ENCODE measurements around the gene SCRN2.

Gene SCRN2

DNA sequence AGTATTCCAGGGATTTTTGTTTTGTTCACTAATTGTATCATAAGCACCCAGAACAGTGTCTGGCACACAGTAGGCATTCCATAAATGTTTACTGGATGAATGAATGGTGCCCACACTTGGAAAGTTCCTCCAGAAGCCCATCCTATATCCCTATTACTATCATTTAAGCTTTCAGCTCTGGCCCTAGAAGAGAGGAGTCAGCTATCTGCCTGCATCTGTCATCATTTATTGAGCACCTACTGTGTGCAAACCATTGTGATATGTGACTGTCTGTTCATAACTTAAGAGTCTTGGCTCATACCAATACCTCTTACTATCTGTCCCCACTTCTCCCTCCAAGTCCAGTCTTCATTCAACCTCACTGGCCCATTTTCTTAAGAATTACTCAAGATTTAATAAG, 30.0 kb upstream of the SCRN2 start:
- no peak for DNase-seq

DNA sequence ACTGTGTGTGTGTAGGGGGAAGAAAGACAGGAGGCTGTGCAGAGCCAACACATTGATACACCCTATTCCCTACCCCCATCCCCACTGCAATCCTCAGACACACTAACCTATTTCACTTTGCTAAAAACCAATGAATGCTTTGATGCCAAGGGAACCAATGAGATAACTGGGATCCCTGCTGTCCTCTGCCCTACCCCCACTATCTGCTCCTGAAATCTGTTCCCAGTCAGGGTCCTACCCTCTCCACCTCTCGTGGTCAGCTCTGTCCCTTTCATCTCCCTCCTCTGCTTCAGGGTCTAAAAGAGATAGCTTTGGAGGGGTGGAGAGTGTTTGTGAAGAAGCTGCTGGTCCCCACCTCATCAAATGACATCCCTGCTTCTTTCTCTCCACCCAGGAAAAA, 29.0 kb upstream of the SCRN2 start:
- no peak for DNase-seq

DNA sequence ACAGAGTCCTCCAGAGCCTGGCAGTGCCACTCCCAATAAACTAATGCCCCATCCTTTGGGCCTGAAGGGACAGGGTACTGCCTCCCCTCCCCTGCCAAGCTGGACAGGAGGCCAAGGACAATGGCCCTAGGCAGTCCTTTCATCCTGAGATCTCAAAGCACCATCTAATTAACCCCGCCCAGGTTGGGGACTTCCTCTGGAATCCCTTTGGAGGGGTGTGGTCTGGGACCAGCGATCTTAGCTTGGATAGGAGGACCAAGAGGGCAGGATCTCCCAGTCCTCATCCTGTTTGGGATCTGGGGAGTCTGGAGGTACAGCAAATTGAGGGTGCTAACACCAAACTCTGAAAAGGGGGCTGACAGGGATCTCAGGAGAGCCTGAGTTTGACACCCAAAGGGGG, 28.0 kb upstream of the SCRN2 start:
- no peak for DNase-seq

DNA sequence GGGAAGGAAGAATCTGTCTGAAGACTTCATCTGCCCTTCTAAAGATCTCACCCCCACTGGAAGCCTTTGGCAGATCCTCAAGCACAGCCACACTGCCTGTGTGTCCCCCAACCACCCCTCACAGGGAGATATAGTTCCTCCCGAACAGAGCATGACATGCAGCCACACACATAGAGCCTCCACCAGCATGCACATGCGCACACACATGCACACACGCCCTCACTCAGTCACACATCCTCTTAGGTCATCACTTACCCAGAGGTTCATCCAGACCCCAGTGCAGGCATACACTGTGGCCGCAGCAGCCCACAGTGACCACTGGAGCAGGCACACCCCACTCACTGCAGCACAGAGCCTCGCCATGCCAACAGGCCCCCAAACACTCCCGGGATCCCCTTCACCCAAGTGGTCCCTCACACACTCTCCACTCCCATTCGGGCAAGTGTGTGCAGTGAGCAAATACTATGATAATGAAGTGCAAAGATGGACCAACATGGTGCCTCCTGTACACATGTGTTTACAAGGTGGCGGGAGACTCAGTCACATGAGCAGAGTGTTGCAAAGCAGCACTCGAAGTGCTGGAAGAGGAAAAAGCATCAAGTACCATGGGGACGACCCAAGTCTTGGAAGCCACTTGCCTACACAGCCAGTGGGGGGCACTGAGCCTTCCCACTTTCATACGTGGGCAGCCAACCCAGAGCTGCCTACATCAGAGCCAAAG, 26.9 kb upstream of the SCRN2 start:
- no peak for DNase-seq

DNA sequence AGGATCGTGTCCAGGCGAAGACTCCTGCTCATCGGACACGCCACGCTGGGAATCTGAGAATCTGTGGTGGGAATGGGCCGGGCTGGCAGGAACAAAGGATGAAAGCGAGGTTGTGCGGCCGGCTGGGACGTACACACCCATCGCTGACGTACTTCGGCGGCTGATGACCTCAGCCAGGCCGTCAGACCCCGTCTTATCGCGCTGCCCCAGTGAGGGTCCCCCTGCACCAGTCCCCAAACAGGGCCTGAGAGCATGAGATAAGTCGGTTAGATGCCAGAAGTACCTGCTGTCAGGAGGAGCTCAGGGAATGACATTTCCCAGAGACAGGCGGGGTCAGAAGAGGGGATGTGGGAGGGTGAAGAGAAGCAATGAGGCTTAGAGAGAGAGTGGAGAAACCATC, 25.9 kb upstream of the SCRN2 start:
- no peak for DNase-seq

DNA sequence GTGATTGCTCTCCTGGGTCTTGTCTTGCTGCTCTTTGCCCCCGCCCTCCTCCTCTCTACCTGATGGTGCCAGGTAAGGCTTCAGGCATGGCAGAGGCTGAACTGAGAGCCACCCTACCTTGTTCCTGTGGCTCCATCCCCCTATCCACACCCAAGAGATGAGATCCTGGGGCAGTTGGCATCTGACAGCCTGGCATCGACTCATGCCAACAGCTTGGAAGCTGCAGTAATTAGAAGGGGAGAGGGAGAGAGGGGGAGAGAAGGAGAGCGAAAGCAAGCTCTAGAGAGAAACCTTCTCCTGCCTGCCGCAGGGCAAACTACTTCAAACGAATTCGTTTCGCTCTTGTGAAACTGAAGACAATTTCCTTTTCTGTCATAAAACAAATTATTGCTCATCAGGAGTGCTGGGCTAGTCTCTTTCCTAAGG, 23.7 kb upstream of the SCRN2 start:
- DNase-seq, result no peak

DNA sequence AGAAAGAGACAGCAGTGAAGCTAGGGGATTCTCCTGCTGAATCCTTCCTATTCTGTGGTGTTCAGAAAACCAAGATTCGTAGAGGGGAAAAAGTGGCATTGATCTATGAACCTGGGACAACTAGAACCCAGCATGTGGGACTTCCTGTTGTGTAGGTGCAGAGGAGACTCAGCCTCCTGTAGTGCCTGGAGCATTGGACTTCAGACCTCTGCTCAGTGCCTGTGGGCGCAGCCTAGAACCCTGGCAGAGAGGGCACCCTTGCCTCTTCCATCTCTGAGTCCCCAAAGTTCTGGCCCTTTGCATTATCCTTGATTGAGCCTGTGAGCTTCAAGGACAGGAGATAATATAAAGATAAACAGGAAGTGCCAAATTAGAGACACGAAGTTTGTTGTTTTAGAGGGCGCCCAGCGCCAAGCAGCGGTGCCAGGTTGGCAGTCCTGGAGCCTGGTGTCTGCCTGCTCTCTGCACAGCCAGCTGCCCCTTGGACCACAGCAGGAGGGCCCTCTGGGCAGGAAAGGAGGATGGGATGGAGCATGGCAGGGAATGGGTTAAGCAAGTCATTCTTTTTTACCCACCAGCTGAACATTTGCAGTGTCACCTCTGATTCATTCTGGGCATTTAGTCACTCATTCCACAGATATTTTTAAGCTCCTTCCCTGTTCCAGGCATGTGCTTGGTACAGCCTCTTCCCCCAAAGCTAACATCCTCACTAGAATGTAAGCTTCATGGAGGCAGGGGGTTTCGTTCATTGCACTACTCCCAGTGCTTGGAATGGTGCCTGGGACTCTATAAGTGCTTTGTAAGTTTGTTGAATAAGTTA, 21.8 kb upstream of the SCRN2 start:
- no peak for DNase-seq

DNA sequence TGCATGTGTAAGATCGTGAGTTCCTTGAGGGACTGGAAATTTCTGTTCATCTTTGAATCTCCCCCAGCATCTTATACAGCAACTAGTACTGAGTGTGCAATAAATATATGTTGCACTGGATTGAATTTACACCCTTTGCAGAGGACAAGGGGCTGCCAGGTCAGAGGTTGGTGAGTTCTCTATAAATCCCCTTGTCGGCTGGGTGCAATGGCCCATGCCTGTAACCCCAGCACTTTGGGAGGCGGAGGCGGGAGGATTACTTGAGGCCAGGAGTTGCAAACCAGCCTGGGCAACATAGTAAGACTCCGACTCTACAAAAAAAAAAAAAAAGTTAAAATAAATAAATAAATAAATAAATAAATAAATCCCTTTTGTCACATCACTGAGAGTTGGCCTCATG, 19.3 kb upstream of the SCRN2 start:
- no peak for DNase-seq

DNA sequence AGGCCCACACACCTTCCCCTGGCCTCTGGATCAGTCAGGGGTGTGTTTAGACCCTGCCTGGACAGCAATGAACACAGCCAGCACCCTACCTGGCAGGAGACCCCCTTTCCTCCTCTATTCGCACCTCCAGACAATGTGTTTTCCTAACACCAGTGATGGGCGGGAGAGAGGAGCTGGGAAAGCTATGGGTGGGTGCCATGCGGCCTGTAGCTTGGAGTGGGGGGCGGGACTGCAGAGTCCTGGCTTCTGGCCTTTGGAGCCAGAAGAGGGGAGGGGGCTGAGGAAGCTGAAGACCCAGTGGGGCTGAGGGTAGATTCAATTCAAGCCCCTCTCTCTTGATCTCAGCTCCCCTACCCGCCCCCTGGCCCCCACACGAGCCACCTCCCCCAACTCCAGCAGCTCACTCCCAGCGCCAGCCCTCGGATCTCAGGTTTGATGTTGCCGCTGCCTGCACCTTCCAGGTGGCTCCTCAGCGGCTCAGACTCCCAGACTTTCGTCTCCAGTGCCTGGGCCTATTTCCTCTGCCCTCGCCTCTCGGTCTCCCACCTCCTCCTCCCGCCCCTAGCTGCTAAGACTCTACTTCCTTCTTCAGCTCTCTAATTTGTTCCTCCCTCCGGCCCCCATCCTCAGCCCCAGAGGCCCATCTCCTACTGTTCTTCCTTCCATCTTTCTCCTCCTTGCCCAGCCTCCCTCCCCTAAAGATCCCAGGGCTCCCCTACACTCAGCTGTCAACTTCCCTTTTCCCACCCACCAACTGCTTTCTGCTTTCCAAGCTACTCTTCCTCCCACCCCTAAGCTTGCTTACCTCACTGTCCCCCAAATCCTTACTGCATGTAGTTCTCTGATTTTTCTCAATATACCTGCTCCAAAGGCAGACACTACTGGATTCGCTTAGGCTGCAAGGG, 16.7 kb upstream of the SCRN2 start:
- no peak for DNase-seq

DNA sequence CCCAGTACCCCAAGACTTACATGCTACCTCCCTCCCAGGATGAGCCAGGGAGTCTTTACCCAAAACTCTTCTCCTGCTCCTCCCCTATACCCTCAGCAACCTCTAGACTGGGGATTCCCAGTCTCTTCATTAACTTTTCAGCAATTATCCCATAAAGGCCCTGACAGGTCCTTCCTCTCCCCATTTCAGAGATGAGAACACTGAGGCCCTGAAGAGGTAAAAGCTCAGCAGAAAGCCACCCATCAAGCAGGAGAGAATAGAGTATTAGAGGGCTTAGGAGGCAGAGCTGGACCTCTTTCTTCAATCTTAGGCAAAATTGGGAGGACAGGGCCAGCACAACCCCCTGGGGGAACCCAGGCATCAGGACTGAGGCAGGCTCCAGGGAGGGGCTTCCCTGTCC, 15.8 kb upstream of the SCRN2 start:
- no peak for DNase-seq

DNA sequence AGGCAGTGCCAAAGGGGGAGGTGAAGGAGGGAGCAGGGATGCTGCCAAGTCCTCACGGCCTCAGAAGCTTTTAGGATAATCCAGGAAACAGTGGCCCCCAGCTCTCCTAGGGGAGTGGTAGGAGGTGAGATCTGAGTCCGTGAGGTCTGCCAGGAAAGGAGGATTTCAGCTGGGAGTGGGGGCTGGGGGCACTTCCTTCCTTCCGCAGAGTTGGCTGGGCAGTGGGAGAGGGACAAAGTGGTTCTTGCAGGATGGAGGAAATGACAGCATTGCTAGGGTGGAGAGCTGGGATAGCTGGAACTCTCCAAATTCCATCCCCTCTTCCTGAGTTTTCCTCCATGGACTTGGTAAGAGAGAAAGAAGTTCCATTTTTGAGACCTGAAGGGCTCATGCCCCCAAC, 14.7 kb upstream of the SCRN2 start:
- no peak for DNase-seq

DNA sequence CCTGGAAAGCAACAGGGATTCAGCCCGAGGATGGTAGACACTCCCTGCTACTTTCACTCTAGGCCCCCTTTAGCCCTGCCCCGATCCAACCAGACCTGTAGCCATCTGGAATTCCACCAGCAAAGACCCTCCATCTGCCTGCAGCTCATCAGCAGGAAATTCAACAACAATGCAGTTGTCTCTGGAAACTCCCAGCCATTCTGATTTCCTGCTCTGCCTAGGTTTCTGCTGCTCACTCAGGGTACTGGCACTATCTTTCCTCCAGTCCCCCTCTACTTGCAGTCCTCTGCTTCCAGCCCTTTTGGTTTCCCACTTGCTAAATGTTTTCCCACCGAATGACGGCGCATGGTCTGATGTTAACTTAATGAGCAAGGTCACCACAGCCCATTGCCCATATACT, 12.5 kb upstream of the SCRN2 start:
- no peak for DNase-seq

DNA sequence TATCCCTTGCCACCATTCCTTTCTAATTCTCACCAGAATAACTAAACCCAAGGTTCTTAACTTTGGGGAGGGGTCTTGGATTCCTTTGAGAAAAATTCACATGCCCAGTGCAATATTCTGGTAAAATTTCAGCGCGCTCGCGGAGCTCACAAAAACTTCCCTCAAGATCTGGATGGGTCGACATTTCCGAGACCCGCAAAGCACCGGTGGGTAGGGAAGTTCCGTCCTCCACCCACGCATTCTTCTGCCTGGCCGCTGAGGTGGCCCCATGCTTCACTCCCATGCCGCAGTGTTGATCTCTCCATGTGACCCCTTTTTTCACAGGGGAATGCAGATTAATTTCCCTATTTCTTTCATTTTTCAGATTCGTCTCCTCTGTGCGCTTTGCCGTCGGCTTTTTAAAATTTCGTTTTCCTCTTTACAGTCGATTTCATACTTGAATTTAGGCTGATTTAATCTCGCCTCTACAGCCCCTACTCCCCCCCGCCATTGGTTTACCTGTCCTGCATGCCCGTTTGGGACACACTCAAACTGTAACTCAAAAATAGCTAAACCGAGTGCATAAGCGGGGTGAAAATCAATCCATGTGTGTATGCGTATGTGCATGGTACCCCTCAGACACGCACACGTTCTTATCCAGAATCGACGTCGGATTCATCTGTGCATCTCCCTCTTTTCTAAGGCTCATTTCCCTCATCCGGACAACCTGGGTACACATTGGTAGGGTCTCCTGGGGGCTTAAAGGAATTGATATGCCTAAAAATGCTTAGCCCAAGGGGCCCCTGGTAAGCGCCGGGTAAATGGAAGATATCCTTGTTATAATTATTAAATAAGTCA, 11.3 kb upstream of the SCRN2 start:
- no peak for DNase-seq

DNA sequence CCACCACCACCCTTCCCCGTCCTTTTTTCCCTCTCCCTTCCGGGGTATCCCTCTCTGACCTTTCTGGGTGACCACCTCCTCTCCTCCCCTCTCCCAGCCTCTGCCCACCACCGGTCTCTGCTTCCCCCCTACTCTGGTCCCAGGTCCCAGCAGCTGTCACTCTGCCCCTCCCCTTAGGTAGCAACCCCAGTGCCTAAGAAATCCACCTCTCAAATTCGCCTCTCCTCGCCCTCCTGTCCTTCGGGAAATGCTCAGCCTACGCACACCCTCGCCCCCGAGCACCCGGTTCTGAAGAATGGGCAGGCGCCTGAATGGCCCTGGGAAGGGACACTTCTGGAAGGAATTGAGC, 10.7 kb upstream of the SCRN2 start:
- DNase-seq, result no peak

DNA sequence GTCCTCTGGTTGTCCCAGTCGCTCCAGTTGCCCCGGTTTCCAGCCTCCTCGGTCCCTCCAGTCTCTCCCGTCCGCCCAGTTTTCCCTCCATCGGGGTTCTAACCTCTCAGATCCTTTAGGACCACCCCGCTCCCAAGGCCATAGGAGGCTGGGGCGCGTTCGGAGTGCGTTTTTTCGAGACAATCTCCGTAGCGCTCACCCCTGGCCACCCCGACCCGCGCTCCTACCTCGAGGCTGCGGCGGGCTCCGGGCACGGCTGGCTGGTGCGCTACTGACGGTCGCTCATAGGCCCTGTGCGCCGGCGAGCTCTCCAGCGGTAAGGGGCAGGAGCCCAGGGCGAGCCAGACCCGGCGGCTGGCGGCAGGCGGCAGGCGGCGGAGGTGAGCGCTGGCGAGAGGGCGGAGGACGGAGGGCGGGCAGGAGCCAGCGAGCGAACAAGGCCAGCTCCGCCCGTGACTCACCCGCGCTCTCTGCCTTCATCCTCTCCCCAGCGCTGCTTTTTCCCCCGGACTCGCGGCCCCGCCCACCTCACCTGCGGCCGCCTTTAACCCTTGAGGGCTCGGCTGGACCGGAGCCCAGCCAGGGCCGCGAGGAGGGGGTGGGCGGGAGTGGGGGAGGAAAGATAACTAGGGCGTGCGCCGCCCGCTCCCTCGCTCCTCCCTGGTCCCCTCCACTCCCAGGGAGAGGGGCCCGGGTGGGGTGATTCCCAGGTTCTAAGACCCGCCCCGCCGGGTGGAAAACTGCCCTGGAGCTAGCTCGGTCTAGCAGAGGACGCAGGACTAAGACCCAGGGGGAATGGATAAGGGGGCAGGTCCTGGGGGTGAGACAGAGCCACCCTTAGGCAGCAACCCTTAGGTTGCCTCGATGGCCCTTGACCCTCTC, 9.9 kb upstream of the SCRN2 start, which contains the start of gene SP6:
Gene SP6, minus strand, starts transcription at position 472 of the 882 bp plus-strand sequence. CDS start 2,734 bp downstream, outside the sequence.
- peak in 1 of 14 donors; percentile 11 for DNase-seq

DNA sequence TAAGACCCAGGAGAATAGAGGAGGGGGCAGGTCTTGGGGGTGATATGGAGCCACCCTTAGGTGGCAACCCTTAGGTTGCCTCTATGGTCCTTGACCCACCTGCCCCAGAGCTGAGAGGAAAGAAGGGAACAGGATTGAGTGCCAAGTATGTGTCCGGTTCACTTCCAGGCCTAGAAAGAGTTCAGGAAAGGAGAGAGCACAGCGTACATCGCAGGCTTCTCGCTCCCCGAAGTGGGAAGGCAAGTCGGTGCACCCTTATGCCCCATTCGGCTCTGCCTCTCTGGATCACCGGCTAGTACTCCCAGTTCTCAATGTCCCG, 9.3 kb upstream of the SCRN2 start:
- DNase-seq, result no peak

DNA sequence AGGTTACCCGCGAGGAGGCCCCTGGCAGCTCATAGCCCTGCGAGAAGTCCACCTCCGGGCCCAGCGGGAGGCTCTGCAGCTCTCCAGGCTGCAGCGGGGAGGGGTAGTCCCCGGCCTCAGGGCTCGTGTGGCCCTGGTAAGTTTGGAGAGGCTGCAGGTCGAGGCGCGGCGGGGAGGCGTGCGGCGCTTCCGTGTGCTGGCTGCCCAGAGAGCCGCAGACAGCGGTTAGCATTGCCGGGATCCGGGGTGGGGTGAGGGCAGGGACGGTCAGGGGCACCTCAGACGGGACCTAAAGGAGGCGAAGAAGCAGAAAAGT, 7.1 kb upstream of the SCRN2 start:
- DNase-seq, result no peak

DNA sequence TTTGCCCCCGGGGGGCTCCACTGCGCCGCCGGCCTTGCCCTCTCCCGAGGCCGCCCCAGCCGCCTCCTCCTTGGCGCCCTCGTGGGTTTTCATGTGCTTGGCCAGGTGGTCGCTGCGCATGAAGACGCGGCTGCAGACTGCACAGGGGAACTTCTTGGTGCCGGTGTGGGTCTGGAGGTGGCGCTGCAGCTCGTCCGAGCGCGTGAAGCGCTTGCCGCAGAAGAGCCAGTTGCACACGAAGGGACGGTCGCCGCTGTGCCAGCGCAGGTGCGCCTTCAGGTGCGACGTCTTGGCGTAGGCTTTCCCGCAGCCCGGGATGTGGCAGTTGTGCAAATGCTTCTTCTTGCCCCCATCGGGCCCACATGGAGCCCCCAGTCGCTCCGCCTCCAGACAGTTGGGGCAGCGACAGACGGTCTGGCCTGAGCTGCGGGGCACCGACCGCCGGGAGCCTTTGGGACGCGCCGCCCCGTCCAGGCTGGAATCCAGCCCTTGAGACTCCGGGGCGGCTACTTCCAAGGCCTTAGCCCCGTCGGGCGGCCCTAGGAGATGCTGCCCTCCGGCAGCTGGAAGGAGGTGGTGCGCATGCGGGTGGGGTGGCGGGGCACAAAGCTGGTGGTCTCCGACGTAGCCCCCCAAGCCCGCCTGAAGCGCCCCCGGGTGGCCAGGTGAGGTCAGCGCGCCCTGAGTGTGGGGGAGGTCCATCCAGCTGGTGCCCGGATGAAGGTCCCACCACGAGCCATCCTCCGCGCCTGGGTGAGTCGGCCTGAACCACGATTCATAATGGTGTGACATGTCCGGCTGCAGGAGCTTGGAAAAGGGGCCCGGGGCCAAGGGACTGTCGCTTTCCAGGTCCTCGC, 6.5 kb upstream of the SCRN2 start:
- no peak for DNase-seq

DNA sequence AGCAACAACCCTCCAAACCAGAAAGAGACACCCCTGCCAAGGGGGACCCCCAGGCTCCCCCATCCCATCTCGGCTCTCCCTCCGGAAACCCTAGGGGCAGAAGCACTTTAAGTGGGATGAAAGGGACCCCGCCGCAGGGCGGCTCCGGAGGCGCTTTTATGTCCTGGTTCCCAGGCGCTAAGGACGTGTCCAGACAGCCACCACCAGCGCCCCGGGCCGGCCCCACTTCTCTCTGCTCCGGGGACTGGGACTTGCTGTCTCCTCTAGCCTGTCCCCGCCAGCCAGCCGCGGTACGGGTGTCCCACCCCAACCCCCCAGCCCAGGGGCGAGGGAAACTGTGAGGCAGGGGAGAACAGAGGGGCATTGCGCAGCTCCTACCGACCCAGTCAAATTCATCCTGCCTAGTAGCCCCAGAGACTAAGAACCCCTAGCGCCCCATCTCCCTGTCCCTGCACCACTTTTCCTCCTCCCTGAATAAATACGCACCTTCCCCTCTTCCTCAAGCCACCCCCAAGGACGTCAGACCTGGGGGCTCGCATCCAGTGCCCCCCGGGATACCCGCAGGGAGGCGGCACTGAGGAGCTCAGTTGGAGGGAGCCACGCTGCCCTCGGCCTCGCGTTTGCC, 5.8 kb upstream of the SCRN2 start:
- DNase-seq, result no peak

DNA sequence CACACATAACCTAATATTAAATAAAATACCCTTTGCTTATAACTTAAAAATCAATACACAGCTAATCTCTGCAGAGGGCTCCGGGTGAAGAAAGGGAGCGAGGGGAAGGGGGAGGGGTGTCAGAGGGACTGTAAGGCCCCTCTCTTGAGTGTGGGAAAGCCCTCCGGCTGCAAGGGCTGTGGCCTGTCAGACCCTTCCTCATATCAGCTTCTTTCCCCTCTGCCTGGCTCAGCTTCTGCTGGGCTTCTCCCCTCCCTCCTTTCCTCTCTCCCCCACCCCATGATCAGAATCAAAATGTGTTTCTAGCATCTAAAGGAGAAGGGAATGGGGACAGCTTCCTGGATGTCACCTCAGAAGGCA, 4.6 kb upstream of the SCRN2 start:
- DNase-seq, result no peak

All from C1 segment of cervical spinal cord (tissue), 14 donors.